ENCODE results near the gene IL25.

GRCh38 chr14:23404331-23404900 lies 31.8 kb downstream of the IL25 start:
- TF ChIP-seq POLR2A (IDR thresholded peaks at IDR 0.05): no peak
- TF ChIP-seq, protein P1, sequence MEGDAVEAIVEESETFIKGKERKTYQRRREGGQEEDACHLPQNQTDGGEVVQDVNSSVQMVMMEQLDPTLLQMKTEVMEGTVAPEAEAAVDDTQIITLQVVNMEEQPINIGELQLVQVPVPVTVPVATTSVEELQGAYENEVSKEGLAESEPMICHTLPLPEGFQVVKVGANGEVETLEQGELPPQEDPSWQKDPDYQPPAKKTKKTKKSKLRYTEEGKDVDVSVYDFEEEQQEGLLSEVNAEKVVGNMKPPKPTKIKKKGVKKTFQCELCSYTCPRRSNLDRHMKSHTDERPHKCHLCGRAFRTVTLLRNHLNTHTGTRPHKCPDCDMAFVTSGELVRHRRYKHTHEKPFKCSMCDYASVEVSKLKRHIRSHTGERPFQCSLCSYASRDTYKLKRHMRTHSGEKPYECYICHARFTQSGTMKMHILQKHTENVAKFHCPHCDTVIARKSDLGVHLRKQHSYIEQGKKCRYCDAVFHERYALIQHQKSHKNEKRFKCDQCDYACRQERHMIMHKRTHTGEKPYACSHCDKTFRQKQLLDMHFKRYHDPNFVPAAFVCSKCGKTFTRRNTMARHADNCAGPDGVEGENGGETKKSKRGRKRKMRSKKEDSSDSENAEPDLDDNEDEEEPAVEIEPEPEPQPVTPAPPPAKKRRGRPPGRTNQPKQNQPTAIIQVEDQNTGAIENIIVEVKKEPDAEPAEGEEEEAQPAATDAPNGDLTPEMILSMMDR (IDR thresholded peaks at IDR 0.05): no peak
- no peak for TF ChIP-seq POLR2AphosphoS5 (IDR thresholded peaks at IDR 0.05)
- TF ChIP-seq EP300 (IDR thresholded peaks at IDR 0.05): no peak
